Erythroblast (primary cell): Measurements from ENCODE around the gene ZBTB7C.

Source experiments
- DNase-seq, 2 experiments: peaks; one replicate each; lab custom pipeline; 2025; lab: John Stamatoyannopoulos, UW
- GATA1 ChIP-seq: IDR thresholded peaks from 2 replicates; pipeline ENCODE4 v1.6.1; 2011; ENCODE audit warnings: low read depth, mild to moderate bottlenecking, control low read depth, low read length, moderate library complexity
- POLR2A ChIP-seq: IDR thresholded peaks from 2 replicates; pipeline ENCODE4 v1.6.1; 2011; ENCODE audit warnings: mild to moderate bottlenecking, low read length

ZBTB7C gene

DNA sequence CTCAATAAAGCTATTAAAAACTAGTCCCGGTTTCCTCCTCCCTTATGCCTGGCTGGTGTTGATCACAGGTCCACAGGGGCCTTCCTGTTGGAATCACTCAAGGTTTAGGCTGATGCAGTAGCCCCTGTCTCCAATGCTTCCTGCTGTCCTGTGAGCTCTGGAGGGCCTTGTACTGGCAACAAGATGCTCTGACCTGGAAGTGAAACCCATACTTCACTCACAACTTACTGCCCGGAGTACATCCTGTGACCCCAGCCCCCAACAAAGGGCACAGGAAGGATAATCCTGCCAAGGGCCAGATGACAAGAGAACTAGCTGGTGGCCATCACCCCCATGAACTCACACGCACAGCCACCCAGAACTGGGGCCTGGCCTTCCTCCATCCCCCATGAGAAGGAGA, 50.3 kb downstream of the ZBTB7C start:
- no peak for TF ChIP-seq POLR2A
- no peak for TF ChIP-seq GATA1
- no peak for DNase-seq

DNA sequence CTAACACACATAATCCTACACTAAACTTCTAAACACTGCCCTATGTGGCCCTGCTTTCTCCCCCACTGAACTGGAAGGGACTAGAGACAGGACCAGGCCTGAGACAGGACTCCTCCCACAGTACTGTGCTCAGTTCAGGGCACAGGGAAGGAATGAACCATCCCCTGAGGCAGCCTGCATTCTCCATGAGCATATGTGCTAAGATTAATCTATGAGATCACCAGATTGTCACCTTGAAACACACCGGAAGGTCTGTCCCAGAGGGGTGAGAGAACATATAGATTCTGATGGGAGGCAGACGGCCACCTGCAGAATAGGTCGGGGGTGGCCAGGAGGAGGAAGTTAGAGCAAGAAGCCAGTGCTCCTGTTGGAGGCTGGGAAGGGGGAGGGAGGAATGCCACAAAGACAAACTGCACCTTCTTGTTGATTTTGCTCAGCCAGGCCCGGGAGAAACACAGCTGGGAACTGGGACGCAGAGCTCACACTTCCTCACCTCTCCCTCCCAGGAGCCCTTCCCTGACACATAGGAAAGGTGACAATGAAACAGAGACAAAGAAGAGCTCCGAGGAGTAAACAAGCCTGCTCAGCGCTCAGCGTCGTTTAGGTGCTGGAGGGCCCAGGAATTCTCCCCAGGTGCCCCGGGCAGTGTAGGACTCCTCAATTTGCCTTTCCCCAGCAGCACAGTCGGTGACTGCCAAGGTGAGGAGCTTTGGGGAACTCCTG, 52.1 kb downstream of the ZBTB7C start:
- no peak for DNase-seq
- TF ChIP-seq POLR2A = no peak

DNA sequence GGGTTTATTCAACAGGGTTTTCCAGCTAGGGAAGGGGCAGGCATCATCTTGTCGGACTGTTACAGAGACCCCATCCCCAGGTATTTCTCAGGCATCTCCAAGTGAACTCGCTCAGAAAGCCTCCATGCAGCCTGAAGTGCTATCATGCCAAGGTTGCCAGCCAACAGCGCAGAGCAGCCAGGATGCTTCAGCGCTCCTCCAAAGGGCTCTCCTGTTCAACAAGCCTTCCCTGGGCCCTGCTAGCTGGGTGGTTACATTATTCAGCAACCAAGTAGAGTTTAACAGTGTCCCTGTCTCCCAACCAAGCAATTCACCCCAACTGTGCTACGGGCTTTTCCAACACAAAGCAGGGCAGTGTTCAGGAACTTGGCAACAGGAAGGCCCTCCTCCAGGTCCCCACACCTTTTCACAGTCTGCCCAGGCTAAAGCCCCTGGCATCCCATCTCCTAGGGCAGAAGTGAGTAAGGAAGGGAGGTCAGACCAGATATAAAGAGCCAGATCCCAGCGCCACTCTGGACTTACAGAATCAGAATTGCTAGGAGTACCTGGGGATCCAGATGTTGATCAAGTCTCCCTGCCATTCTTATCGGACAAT, 52.9 kb downstream of the ZBTB7C start:
- TF ChIP-seq GATA1 (no peak), POLR2A (no peak)
- no peak for DNase-seq

DNA sequence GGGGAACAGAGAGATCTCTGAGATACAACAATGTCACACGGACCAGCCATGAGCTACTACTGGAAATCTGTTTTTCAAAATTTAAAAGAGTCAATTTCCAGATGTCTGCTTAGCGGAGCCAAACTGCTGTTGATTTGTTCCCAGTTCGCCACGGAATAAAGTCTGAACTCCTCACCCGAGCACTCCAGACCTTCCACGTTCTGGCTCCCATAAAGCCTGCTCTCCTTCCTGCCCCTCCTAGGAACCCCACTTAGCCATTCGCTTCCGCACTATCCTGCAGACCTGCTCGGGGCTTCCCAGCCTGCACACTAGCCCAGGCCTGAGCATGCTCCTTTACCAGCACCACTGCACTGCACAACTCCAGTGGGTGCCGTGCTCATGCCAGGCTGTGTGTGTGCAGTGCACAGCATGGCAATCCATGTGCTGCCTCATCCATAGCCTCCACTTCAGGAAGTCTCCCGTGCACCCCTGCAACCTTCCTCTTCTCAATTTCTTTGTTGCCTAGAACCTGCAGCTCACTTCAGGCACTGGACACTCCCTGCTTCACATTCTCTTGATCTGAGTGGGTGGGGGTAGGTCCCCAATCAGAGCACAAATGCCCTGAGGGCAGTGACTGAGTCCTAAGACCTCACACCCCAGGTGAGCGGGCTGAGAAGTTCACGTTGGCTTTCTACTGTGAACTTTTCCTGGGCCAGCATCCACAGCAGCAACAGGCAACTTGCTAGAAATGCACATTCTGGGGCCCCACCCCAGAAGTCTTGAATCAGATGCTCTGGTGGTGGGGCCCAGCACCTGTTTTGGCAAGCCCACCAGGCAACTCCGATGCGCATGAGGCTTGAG, 53.7 kb downstream of the ZBTB7C start:
- TF ChIP-seq POLR2A (no peak), GATA1 (no peak)
- DNase-seq = no peak

DNA sequence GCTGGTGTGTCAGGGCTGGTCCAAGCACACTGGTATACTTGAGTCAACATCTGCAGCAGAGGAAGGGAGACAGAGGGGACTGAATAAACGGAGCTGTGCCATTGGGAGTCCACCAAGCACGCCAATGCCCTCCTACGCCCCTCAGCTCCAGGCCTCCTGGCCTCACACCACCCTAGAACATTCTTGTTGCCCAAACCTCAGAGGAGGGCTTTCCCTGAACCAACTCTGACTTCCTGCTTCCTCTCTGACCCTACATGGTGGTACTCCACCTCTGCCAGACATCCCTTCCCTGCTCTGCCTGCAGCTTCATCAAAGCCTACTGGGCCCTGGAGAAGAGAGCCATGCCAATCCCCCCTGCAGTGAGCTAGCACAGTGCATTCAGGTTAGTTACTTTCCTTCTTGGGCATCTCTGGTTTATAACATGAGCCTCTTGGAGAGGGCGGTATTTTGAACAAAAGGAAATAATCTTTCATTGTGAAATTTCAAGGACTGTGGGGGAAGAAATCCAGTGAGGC, 54.4 kb downstream of the ZBTB7C start:
- DNase-seq = no peak
- TF ChIP-seq POLR2A = no peak
- TF ChIP-seq GATA1 = no peak

DNA sequence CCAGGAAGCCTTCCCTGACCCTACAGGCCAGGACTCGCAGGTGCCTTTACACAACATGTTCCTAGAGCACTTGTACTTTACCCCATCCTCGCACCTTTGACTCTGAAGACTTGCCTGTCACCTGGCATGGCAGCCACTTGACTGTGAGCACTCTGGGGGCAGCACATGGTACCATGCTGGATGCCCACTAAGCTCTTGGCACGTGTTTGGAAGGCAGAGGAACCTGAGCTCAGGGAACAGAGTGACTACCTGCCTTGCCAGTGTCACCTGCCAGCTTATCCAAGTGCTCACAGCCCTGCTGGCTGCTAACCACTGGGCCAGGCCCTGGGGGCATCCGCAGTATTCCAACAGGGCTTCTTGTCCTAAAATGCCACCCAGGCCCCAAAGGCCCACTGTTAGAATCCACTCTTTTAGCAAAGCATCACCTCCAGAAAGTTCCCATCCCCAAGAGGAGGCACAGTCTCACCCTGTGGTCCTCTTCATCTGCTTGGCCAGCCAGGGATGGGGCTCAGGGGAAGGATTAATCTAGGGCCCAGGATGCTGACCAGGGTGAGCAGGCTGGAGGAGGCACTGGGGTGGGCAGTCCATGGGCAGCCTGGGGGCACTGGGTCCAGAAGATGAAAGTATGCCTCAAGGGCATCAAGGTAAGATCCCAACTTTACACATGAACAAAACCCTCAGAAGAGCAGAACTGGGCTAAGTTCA, 57.0 kb downstream of the ZBTB7C start:
- TF ChIP-seq POLR2A (no peak), GATA1 (no peak)

DNA sequence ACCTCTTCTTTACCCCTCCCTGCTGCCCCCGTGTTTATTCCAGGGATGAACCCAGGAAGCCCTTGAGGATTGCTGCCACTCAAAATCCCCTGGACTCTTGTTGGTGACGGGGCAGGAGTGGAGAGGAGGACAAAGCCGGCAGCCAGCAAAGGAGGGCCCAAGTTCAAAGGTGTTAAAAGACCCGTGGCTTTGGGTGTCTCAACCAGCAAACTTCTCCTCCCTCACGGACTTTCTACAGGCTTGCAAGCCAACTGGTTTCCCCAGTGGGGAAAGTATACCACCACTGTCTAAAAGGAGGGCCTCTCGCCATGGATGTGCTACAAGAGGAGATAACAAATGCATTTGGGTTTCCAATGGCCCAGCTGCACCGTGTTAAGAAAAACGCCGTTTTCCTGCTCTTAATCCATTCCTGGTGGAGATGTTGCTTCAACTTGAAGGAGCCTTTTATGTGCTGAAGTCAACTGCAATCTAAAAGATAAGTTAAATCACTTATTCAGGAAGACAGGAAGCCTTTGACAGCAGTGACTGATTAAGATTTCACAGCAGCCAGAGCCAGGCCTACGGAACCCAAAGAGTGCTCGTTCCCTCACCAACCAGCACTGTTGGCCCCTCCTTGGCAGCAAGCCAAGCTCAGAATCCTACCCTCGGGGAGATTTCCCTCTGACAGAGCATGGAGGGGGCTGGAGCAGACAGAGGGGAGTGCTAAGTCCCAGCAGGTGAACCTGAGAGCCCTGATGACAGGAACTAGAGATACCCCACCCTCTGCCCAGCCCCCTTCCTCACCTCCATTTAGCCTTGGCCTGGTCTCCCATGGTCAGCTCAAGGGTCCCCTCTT, 57.8 kb downstream of the ZBTB7C start:
- no peak for DNase-seq
- TF ChIP-seq GATA1 = no peak
- TF ChIP-seq POLR2A = no peak

More for the DNA sequence above, 57.0 kb downstream of the ZBTB7C start:
- DNase-seq = no peak

DNA sequence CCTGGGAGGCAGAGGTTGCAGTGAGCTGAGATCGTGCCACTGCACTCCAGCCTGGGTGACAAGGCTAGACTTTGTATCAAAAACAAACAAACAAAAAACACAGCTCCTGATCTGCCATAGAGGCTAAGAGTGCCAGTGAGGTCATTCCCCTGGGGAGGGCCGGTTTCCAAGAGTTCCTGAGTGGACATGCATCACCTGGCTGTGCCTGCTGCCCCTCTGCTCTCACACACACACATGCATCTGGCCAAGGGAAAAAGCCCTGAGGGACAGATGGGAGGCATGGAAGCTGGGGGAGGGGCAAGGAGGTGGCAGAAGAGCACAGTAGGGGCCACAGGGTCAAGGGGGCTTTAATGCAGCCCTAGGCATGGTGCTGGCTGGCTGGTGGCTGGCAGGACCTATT, 60.4 kb downstream of the ZBTB7C start:
- DNase-seq = no peak
- TF ChIP-seq POLR2A (no peak), GATA1 (no peak)

DNA sequence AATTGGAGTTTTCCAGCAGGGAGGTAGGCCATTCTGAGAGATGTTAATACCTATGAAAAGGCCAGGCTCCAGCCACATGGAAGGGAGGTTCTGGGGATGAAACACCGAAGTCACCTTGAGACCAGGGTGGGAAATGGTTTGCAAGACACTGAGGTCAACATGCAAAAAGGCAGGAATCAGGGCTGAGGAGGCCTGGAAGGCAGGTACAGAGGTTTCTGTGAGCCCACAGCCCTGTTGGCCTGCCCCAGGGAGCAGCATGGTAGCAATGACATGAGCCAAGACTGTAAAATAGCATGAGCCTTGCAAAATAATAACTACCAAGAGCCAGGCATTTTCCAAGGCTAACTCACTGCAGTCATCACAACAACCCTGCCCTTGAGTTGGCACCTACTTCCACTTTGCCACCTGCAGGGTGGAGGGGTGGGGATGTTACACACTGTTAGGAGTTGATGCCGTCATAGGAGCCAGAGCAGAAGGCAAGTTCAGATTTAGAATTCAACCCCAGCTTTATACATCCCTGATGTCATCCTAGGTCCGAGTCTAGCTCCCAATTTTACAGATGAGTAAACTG, 61.3 kb downstream of the ZBTB7C start:
- TF ChIP-seq GATA1 (no peak), POLR2A (no peak)
- no peak for DNase-seq

DNA sequence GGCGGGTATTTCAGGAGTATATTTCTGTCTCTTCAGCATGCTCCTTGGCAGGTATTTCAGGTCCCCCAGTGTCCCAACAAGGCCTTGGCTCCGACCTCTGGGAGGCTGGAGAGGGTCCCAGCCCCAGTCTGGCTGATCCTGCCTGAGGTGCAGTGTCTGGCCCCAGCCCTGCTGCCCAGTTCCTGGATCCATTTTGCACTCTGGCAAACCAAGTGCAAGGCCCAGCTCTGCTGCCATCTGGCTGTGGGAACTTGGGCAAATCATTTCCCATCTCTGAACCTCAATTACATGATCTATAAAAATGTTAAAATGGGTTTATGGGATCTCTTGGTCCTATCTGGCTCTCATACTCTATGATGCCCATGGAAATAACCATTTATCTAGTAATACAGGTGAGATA, 63.6 kb downstream of the ZBTB7C start:
- no peak for DNase-seq
- no peak for TF ChIP-seq POLR2A
- TF ChIP-seq GATA1 = no peak

DNA sequence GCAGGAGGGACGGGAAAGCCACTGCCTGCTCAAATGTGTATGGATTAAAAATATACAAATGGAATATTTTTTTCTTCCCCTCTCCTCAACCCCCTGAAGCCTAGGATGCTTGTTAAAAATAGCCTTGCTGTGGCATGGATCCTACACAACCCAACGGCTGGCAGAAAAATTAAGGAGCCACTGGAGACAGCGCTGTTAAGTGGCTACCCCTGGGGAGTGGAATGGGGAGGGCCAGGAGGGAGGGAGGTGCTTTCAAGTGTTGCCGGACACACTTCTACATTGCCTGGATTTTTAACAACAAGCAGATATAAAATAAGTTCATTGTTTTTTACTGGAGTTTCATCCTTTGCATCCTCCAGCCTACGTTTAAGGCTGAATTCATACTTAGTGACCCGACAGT, 66.6 kb downstream of the ZBTB7C start:
- DNase-seq = no peak
- TF ChIP-seq POLR2A (no peak), GATA1 (no peak)

DNA sequence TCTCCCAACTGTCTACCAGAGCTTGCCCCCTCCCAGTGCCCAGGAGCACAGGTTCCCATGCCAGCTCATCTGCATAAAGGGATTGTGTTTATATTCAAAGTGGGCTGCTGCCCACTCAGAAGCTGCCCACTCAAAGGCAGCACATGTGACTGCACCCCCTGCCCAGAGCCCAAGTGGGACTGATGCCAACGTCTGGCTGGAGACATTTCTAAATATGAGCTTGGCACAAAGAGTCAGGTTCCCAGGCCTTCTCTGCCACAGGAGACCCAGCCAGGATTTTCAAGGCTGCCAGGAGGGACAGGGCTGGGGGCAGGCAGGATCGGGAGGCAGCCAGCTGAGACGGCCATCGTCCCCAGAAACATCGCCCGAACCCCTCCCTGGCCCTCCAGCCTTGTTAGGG, 67.1 kb downstream of the ZBTB7C start:
- DNase-seq = no peak
- TF ChIP-seq POLR2A = no peak
- no peak for TF ChIP-seq GATA1
